ENCODE data around the gene BPIFB3.
"Not testable (repeated sequence)": the region's sequence is repeated elsewhere in the genome, so short reads cannot be mapped to it uniquely, and the experiment has no call there.

BPIFB3 gene

GRCh38 chr20:33032555-33032954 lies 21.1 kb upstream of the BPIFB3 start:
- H3K36me3 Mint-ChIP-seq (ENCODE audit: low read depth): no peaks in the 10 kb centered on the region
- no peak for DNase-seq
- H3K27me3 Mint-ChIP-seq: no peaks in the 10 kb centered on the region
- no peak overlapping the region for H3K27ac Mint-ChIP-seq
- peaks cover 5% of the 10 kb centered on the region for H3K9me3 Mint-ChIP-seq
- H3K4me3 Mint-ChIP-seq: no peak overlapping the region
- H3K4me1 Mint-ChIP-seq (ENCODE audit: low read depth): no peaks in the 10 kb centered on the region

- Mint-ChIP-seq H3K36me3 (ENCODE audit: low read depth) (no peaks in the 10 kb centered on the region), H3K27me3 (no peaks in the 10 kb centered on the region), H3K4me1 (ENCODE audit: low read depth) (no peaks in the 10 kb centered on the region), H3K4me3 (no peak overlapping the region), H3K27ac (no peak overlapping the region), H3K9me3 (peaks cover 5% of the 10 kb centered on the region)
- no peak for DNase-seq
Measured at GRCh38 chr20:33033381-33033780, 20.3 kb upstream of the BPIFB3 start.

- peaks cover 5% of the 10 kb centered on the region for H3K9me3 Mint-ChIP-seq
- H3K36me3 Mint-ChIP-seq (ENCODE audit: low read depth): no peaks in the 10 kb centered on the region
- no peak for DNase-seq
- no peak overlapping the region for H3K4me3 Mint-ChIP-seq
- H3K27ac Mint-ChIP-seq: no peak overlapping the region
- H3K4me1 Mint-ChIP-seq (ENCODE audit: low read depth): no peaks in the 10 kb centered on the region
- H3K27me3 Mint-ChIP-seq: no peaks in the 10 kb centered on the region
Measured at GRCh38 chr20:33034115-33034514, 19.6 kb upstream of the BPIFB3 start.

- H3K9me3 Mint-ChIP-seq: peaks cover 5% of the 10 kb centered on the region
- H3K36me3 Mint-ChIP-seq (ENCODE audit: low read depth): no peaks in the 10 kb centered on the region
- DNase-seq: no peak
- no peak overlapping the region for H3K27ac Mint-ChIP-seq
- no peaks in the 10 kb centered on the region for H3K27me3 Mint-ChIP-seq
- H3K4me3 Mint-ChIP-seq: no peak overlapping the region
- no peaks in the 10 kb centered on the region for H3K4me1 Mint-ChIP-seq (ENCODE audit: low read depth)
Measured at GRCh38 chr20:33034901-33035492, 18.7 kb upstream of the BPIFB3 start.

GRCh38 chr20:33037456-33037855 lies 16.2 kb upstream of the BPIFB3 start:
- no peak for DNase-seq
- Mint-ChIP-seq H3K27ac (no peak overlapping the region), H3K27me3 (no peaks in the 10 kb centered on the region), H3K9me3 (peaks cover 5% of the 10 kb centered on the region), H3K36me3 (ENCODE audit: low read depth) (no peaks in the 10 kb centered on the region), H3K4me3 (no peak overlapping the region), H3K4me1 (ENCODE audit: low read depth) (no peaks in the 10 kb centered on the region)

- Mint-ChIP-seq H3K4me1 (ENCODE audit: low read depth) (no peaks in the 10 kb centered on the region), H3K27ac (no peak overlapping the region), H3K27me3 (no peaks in the 10 kb centered on the region), H3K4me3 (no peak overlapping the region), H3K36me3 (ENCODE audit: low read depth) (no peaks in the 10 kb centered on the region), H3K9me3 (peaks cover 3% of the 10 kb centered on the region)
- DNase-seq: no peak
Measured at GRCh38 chr20:33038243-33038642, 15.5 kb upstream of the BPIFB3 start.

GRCh38 chr20:33042430-33042829 lies 11.3 kb upstream of the BPIFB3 start:
- DNase-seq: no peak
- Mint-ChIP-seq H3K27ac (no peak overlapping the region), H3K4me1 (ENCODE audit: low read depth) (no peaks in the 10 kb centered on the region), H3K27me3 (no peaks in the 10 kb centered on the region), H3K9me3 (peaks cover 18% of the 10 kb centered on the region), H3K4me3 (no peak overlapping the region), H3K36me3 (ENCODE audit: low read depth) (peaks cover 2% of the 10 kb centered on the region)

GRCh38 chr20:33042983-33043730 lies 10.5 kb upstream of the BPIFB3 start:
- H3K4me1 Mint-ChIP-seq (ENCODE audit: low read depth): no peaks in the 10 kb centered on the region
- no peaks in the 10 kb centered on the region for H3K27me3 Mint-ChIP-seq
- no peak overlapping the region for H3K27ac Mint-ChIP-seq
- no peak overlapping the region for H3K4me3 Mint-ChIP-seq
- no peak for DNase-seq
- H3K36me3 Mint-ChIP-seq (ENCODE audit: low read depth): peaks cover 2% of the 10 kb centered on the region
- H3K9me3 Mint-ChIP-seq: peaks cover 18% of the 10 kb centered on the region

GRCh38 chr20:33043731-33044181 lies 9.9 kb upstream of the BPIFB3 start:
- peaks cover 2% of the 10 kb centered on the region for H3K36me3 Mint-ChIP-seq (ENCODE audit: low read depth)
- no peaks in the 10 kb centered on the region for H3K4me1 Mint-ChIP-seq (ENCODE audit: low read depth)
- peaks cover 18% of the 10 kb centered on the region for H3K9me3 Mint-ChIP-seq
- no peaks in the 10 kb centered on the region for H3K27me3 Mint-ChIP-seq
- no peak overlapping the region for H3K4me3 Mint-ChIP-seq
- DNase-seq: no peak
- H3K27ac Mint-ChIP-seq: no peak overlapping the region

GRCh38 chr20:33045129-33045721 lies 8.5 kb upstream of the BPIFB3 start:
- not testable (repeated sequence) for H3K4me1 Mint-ChIP-seq (ENCODE audit: low read depth); H3K4me3 Mint-ChIP-seq; H3K27me3 Mint-ChIP-seq; DNase-seq; H3K27ac Mint-ChIP-seq; H3K36me3 Mint-ChIP-seq (ENCODE audit: low read depth)
- H3K9me3 Mint-ChIP-seq: peaks cover 18% of the 10 kb centered on the region

GRCh38 chr20:33046412-33046811 lies 7.3 kb upstream of the BPIFB3 start:
- Mint-ChIP-seq H3K27ac (no peak overlapping the region), H3K27me3 (no peaks in the 10 kb centered on the region), H3K4me1 (ENCODE audit: low read depth) (no peaks in the 10 kb centered on the region), H3K36me3 (ENCODE audit: low read depth) (peaks cover 2% of the 10 kb centered on the region), H3K4me3 (no peak overlapping the region), H3K9me3 (peaks cover 18% of the 10 kb centered on the region)
- DNase-seq: no peak

GRCh38 chr20:33051333-33051732 lies 2.4 kb upstream of the BPIFB3 start:
- DNase-seq: no peak
- Mint-ChIP-seq H3K9me3 (peaks cover 2% of the 10 kb centered on the region), H3K4me1 (ENCODE audit: low read depth) (no peaks in the 10 kb centered on the region), H3K27me3 (no peaks in the 10 kb centered on the region), H3K36me3 (ENCODE audit: low read depth) (no peaks in the 10 kb centered on the region), H3K27ac (no peak overlapping the region), H3K4me3 (no peak overlapping the region)

GRCh38 chr20:33054381-33054780 lies 678 bp downstream of the BPIFB3 start:
- H3K4me3 Mint-ChIP-seq: no peak overlapping the region
- no peaks in the 10 kb centered on the region for H3K36me3 Mint-ChIP-seq (ENCODE audit: low read depth)

GRCh38 chr20:33054791-33055190 lies 1.1 kb downstream of the BPIFB3 start:
- Mint-ChIP-seq H3K36me3 (ENCODE audit: low read depth) (no peaks in the 10 kb centered on the region), H3K27me3 (no peaks in the 10 kb centered on the region), H3K9me3 (no peaks in the 10 kb centered on the region), H3K27ac (no peak overlapping the region), H3K4me3 (no peak overlapping the region), H3K4me1 (ENCODE audit: low read depth) (no peaks in the 10 kb centered on the region)
- DNase-seq: no peak

More at GRCh38 chr20:33054381-33054780, 678 bp downstream of the BPIFB3 start:
- Mint-ChIP-seq H3K27me3 (no peaks in the 10 kb centered on the region), H3K4me1 (ENCODE audit: low read depth) (no peaks in the 10 kb centered on the region), H3K27ac (no peak overlapping the region), H3K9me3 (no peaks in the 10 kb centered on the region)
- no peak for DNase-seq

GRCh38 chr20:33059136-33059535 lies 5.4 kb downstream of the BPIFB3 start:
- Mint-ChIP-seq H3K9me3 (no peaks in the 10 kb centered on the region), H3K27me3 (no peaks in the 10 kb centered on the region), H3K36me3 (ENCODE audit: low read depth) (no peaks in the 10 kb centered on the region), H3K27ac (no peak overlapping the region), H3K4me3 (no peak overlapping the region), H3K4me1 (ENCODE audit: low read depth) (no peaks in the 10 kb centered on the region)
- DNase-seq: no peak

Measured in activated T-cell treated with anti-CD3 and anti-CD28 coated beads, Interleukin-2, amount 50 U/mL, for 24 hours (primary cell).